Chondrocyte (in vitro differentiated cells): ENCODE data around the gene FTO. TPM values are rescaled to one million over a fixed set of nuclear protein-coding genes. Genes with fewer than 3 reads are reported as not detected.

Source experiments
- DNase-seq: peaks from one replicate; pipeline ENCODE4 v3.0.0; 2021; ENCODE audit warnings: mixed read lengths, low spot score
- H3K27ac Mint-ChIP-seq: one replicate; pipeline ENCODE4 v1.8.0; 2021; ENCODE audit warnings: mild to moderate bottlenecking, moderate library complexity, mixed read lengths; ENCODE audit not compliant: unreplicated experiment
- H3K27me3 Mint-ChIP-seq: 2 replicates; pipeline ENCODE4 v1.8.0; 2021; ENCODE audit warnings: low read depth, mixed read lengths
- H3K36me3 Mint-ChIP-seq: 2 replicates; pipeline ENCODE4 v1.8.0; 2021; ENCODE audit warnings: low read depth, mixed read lengths
- H3K4me1 Mint-ChIP-seq: 2 replicates; pipeline ENCODE4 v1.8.0; 2021; ENCODE audit warnings: low read depth, mild to moderate bottlenecking, mixed read lengths
- H3K4me3 Mint-ChIP-seq: one replicate; pipeline ENCODE4 v1.8.0; 2021; ENCODE audit warnings: mild to moderate bottlenecking, moderate library complexity, mixed read lengths; ENCODE audit not compliant: unreplicated experiment
- H3K9me3 Mint-ChIP-seq: 2 replicates; pipeline ENCODE4 v1.8.0; 2021; ENCODE audit warnings: low read depth, mixed read lengths
- CTCF ChIP-seq: fragments of 200-600 bp; sonication (generic); IDR thresholded peaks from 2 replicates; pipeline ENCODE4 v1.5.0; 2021; ENCODE audit warnings: antibody characterized with exemption, mild to moderate bottlenecking, moderate library complexity
- total RNA-seq: library from RNA; stranded (reverse); gene quantifications from 3 replicates; pipeline ENCODE4 v1.2.1, GENCODE V29; 2021

FTO gene
- total RNA-seq, 1 donor from 2014 or later, result 85.7 TPM

GRCh38 chr16:53848950-53849349, 145.0 kb downstream of the FTO start:
- Mint-ChIP-seq H3K27me3 (no peaks in the 10 kb centered on the region), H3K36me3 (peaks cover 6% of the 10 kb centered on the region), H3K9me3 (peaks cover 7% of the 10 kb centered on the region), H3K27ac (no peak overlapping the region), H3K4me1 (peaks cover 9% of the 10 kb centered on the region), H3K4me3 (no peak overlapping the region)
- TF ChIP-seq CTCF, result no peak
- DNase-seq, result no peak

GRCh38 chr16:53849585-53849984, 145.6 kb downstream of the FTO start:
- Mint-ChIP-seq H3K4me1 (peaks cover 9% of the 10 kb centered on the region), H3K4me3 (no peak overlapping the region), H3K9me3 (peaks cover 13% of the 10 kb centered on the region), H3K27ac (no peak overlapping the region), H3K27me3 (no peaks in the 10 kb centered on the region), H3K36me3 (peaks cover 8% of the 10 kb centered on the region)
- TF ChIP-seq CTCF, result no peak
- no peak for DNase-seq

- H3K4me1 Mint-ChIP-seq, result peaks cover 9% of the 10 kb centered on the region
- no peak overlapping the region for H3K4me3 Mint-ChIP-seq
- peaks cover 7% of the 10 kb centered on the region for H3K36me3 Mint-ChIP-seq
Measured at GRCh38 chr16:53849994-53850393, 146.0 kb downstream of the FTO start.

GRCh38 chr16:53852678-53853077, 148.7 kb downstream of the FTO start:
- no peak for DNase-seq
- Mint-ChIP-seq H3K27ac (no peak overlapping the region), H3K9me3 (peaks cover 16% of the 10 kb centered on the region), H3K4me3 (no peak overlapping the region), H3K36me3 (peaks cover 6% of the 10 kb centered on the region), H3K4me1 (peaks cover 15% of the 10 kb centered on the region), H3K27me3 (no peaks in the 10 kb centered on the region)
- no peak for TF ChIP-seq CTCF

More at GRCh38 chr16:53849994-53850393, 146.0 kb downstream of the FTO start:
- Mint-ChIP-seq H3K27ac (no peak overlapping the region), H3K27me3 (no peaks in the 10 kb centered on the region), H3K9me3 (peaks cover 16% of the 10 kb centered on the region)
- DNase-seq, result no peak
- no peak for TF ChIP-seq CTCF

GRCh38 chr16:53855056-53855455, 151.1 kb downstream of the FTO start:
- no peak for TF ChIP-seq CTCF
- no peaks in the 10 kb centered on the region for H3K27me3 Mint-ChIP-seq
- DNase-seq, result no peak
- H3K4me1 Mint-ChIP-seq, result peaks cover 7% of the 10 kb centered on the region
- no peak overlapping the region for H3K27ac Mint-ChIP-seq
- peaks cover 6% of the 10 kb centered on the region for H3K36me3 Mint-ChIP-seq
- no peak overlapping the region for H3K4me3 Mint-ChIP-seq
- peaks cover 16% of the 10 kb centered on the region for H3K9me3 Mint-ChIP-seq
